Glutamatergic neuron (in vitro differentiated cells): ENCODE data around the gene LAMC2. TPM values are rescaled to one million over a fixed set of nuclear protein-coding genes. Genes with fewer than 3 reads are reported as not detected.

Experiments
- DNase-seq: peaks from one replicate; pipeline ENCODE4 v3.0.0; 2022
- H3K27ac Mint-ChIP-seq: one replicate; pipeline ENCODE4 v1.8.0; 2020; ENCODE audit warnings: mild to moderate bottlenecking, mixed read lengths, inconsistent platforms; ENCODE audit not compliant: unreplicated experiment
- H3K27me3 Mint-ChIP-seq: one replicate; pipeline ENCODE4 v1.8.0; 2020; ENCODE audit warnings: mild to moderate bottlenecking, moderate library complexity, mixed read lengths, inconsistent platforms; ENCODE audit not compliant: unreplicated experiment
- H3K36me3 Mint-ChIP-seq: one replicate; pipeline ENCODE4 v1.8.0; 2020; ENCODE audit warnings: mild to moderate bottlenecking, mixed read lengths, inconsistent platforms; ENCODE audit not compliant: unreplicated experiment
- H3K4me1 Mint-ChIP-seq: one replicate; pipeline ENCODE4 v1.8.0; 2020; ENCODE audit warnings: mild to moderate bottlenecking, low read depth, mixed read lengths, inconsistent platforms; ENCODE audit not compliant: unreplicated experiment
- H3K4me3 Mint-ChIP-seq: one replicate; pipeline ENCODE4 v1.8.0; 2020; ENCODE audit warnings: mild to moderate bottlenecking, mixed read lengths, inconsistent platforms; ENCODE audit not compliant: unreplicated experiment
- H3K9me3 Mint-ChIP-seq: one replicate; pipeline ENCODE4 v1.8.0; 2020; ENCODE audit warnings: mild to moderate bottlenecking, moderate library complexity, mixed read lengths, inconsistent platforms; ENCODE audit not compliant: unreplicated experiment
- CTCF ChIP-seq: fragments of 200-600 bp; sonication (generic); IDR thresholded peaks from one replicate; pipeline ENCODE4 v1.5.0; 2021; ENCODE audit not compliant: partially characterized antibody, unreplicated experiment
- total RNA-seq: library from RNA; stranded (reverse); fragmentation: NEBNext Ultra II Directional; extraction: Animal tissue kit (Norgen Biotek cat#: 25700); gene quantifications from one replicate; pipeline ENCODE4 v1.2.1, GENCODE V29; 2021; ENCODE audit not compliant: unreplicated experiment

LAMC2 gene
- total RNA-seq, 1 donor from 2014 or later, result 2.8 TPM

- peaks cover 6% of the 10 kb centered on the region for H3K27me3 Mint-ChIP-seq
- H3K9me3 Mint-ChIP-seq, result peaks cover 4% of the 10 kb centered on the region
- no peak overlapping the region for H3K4me3 Mint-ChIP-seq
- TF ChIP-seq CTCF, result no peak
- DNase-seq, result no peak
- H3K4me1 Mint-ChIP-seq, result peaks cover 39% of the 10 kb centered on the region
- no peaks in the 10 kb centered on the region for H3K36me3 Mint-ChIP-seq
- no peak overlapping the region for H3K27ac Mint-ChIP-seq
Measured at GRCh38 chr1:183276386-183277080, 90.5 kb downstream of the LAMC2 start.

- DNase-seq, result no peak
- H3K4me3 Mint-ChIP-seq, result no peak overlapping the region
- no peak for TF ChIP-seq CTCF
- H3K9me3 Mint-ChIP-seq, result peaks cover 4% of the 10 kb centered on the region
- no peak overlapping the region for H3K27ac Mint-ChIP-seq
- peaks cover 42% of the 10 kb centered on the region for H3K4me1 Mint-ChIP-seq
- peaks cover 3% of the 10 kb centered on the region for H3K27me3 Mint-ChIP-seq
- H3K36me3 Mint-ChIP-seq, result no peaks in the 10 kb centered on the region
Measured at GRCh38 chr1:183277821-183278738, 92.0 kb downstream of the LAMC2 start.

GRCh38 chr1:183278739-183279591 lies 92.9 kb downstream of the LAMC2 start:
- Mint-ChIP-seq H3K27me3 (peaks cover 3% of the 10 kb centered on the region), H3K27ac (no peak overlapping the region), H3K36me3 (no peaks in the 10 kb centered on the region), H3K9me3 (peaks cover 5% of the 10 kb centered on the region), H3K4me1 (peaks cover 46% of the 10 kb centered on the region), H3K4me3 (no peak overlapping the region)
- no peak for DNase-seq
- no peak for TF ChIP-seq CTCF

- no peak for TF ChIP-seq CTCF
- Mint-ChIP-seq H3K36me3 (no peaks in the 10 kb centered on the region), H3K27me3 (peaks cover 3% of the 10 kb centered on the region), H3K9me3 (peaks cover 5% of the 10 kb centered on the region), H3K27ac (no peak overlapping the region), H3K4me1 (peaks cover 46% of the 10 kb centered on the region), H3K4me3 (no peak overlapping the region)
- DNase-seq, result no peak
Measured at GRCh38 chr1:183279835-183280234, 93.8 kb downstream of the LAMC2 start.
